Upper lobe of left lung (tissue), 4 donors: ENCODE data around the gene STK16.

Experiments
- EP300 ChIP-seq, 4 donors: sonication (generic); formaldehyde crosslinking; IDR thresholded peaks; one replicate each; pipeline ENCODE4 v1.5.1; 2017; ENCODE audit warnings: antibody characterized with exemption in 4 of 4, control low read depth in 2 of 4
- POLR2A ChIP-seq, 4 donors: fragments of 450-650 bp; IDR thresholded peaks; one replicate each; pipeline ENCODE4 v1.5.1; 2016 to 2017; ENCODE audit warnings: antibody characterized with exemption in 4 of 4, mild to moderate bottlenecking in 2 of 4
- POLR2AphosphoS5 ChIP-seq, 2 donors: sonication (generic); formaldehyde crosslinking; IDR thresholded peaks; one replicate each; pipeline ENCODE4 v1.5.1; 2017; ENCODE audit warnings: antibody characterized with exemption in 2 of 2
- TF ChIP-seq, protein P1 (sequence below), 6 experiments: fragments of 450-650 bp in 4 of 6; fragments of 200-600 bp in 2 of 6; sonication (generic) in 2 of 6; IDR thresholded peaks; one replicate each; pipeline ENCODE4 v1.5.1; 2016 to 2019; ENCODE audit warnings: antibody characterized with exemption in 6 of 6

DNA sequence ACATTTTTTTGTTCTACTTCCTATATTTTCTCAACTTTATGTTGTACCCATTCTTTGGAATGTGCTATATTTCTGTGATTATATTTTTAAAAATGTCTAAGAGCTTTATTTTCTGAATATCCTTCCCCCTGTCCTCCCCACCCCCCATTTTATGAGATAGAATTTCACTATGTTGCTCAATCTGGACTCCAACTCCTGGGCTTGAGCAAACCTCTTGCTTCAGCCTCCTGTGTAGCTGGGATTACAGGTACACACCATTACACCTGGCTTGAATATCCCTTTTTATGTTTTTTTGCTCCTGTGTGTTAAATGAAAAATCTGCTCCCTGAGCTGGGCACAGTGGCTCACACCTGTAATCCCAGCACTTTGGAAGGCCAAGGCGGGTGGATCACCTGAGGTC lies 47.9 kb upstream of the STK16 start:
- TF ChIP-seq, protein P1, sequence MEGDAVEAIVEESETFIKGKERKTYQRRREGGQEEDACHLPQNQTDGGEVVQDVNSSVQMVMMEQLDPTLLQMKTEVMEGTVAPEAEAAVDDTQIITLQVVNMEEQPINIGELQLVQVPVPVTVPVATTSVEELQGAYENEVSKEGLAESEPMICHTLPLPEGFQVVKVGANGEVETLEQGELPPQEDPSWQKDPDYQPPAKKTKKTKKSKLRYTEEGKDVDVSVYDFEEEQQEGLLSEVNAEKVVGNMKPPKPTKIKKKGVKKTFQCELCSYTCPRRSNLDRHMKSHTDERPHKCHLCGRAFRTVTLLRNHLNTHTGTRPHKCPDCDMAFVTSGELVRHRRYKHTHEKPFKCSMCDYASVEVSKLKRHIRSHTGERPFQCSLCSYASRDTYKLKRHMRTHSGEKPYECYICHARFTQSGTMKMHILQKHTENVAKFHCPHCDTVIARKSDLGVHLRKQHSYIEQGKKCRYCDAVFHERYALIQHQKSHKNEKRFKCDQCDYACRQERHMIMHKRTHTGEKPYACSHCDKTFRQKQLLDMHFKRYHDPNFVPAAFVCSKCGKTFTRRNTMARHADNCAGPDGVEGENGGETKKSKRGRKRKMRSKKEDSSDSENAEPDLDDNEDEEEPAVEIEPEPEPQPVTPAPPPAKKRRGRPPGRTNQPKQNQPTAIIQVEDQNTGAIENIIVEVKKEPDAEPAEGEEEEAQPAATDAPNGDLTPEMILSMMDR (IDR thresholded peaks at IDR 0.05) = no peak
- no peak for TF ChIP-seq EP300 (IDR thresholded peaks at IDR 0.05)
- no peak for TF ChIP-seq POLR2A (IDR thresholded peaks at IDR 0.05)
- TF ChIP-seq POLR2AphosphoS5 (IDR thresholded peaks at IDR 0.05) = no peak
